Activated CD4-positive, alpha-beta memory T cell treated with anti-CD3 and anti-CD28 coated beads for 36 hours (primary cell): ENCODE data around the gene ARHGEF4. TPM values are rescaled to one million over a fixed set of nuclear protein-coding genes. Genes with fewer than 3 reads are reported as not detected.
"Not testable (repeated sequence)": the region's sequence is repeated elsewhere in the genome, so short reads cannot be mapped to it uniquely, and the experiment has no call there.

ENCODE experiments used
- CTCF ChIA-PET: fragments of 350-600 bp; sonication (Branson Sonifier 250); formaldehyde crosslinking; loops from one replicate; lab custom pipeline; 2021; ENCODE audit warnings: antibody characterized with exemption, inconsistent platforms; lab: Charles Lee
- POLR2A ChIA-PET: fragments of 350-600 bp; sonication (Branson Sonifier 250); formaldehyde crosslinking; loops from one replicate; lab custom pipeline; 2021; ENCODE audit warnings: antibody characterized with exemption; lab: Charles Lee
- DNase-seq: peaks from one replicate; pipeline ENCODE4 v3.0.0-alpha.2; 2020
- H3K27ac Mint-ChIP-seq: one replicate; pipeline ENCODE4 v1.8.0; 2021; ENCODE audit warnings: mixed read lengths
- H3K27me3 Mint-ChIP-seq: one replicate; pipeline ENCODE4 v1.8.0; 2021; ENCODE audit warnings: mixed read lengths
- H3K36me3 Mint-ChIP-seq: one replicate; pipeline ENCODE4 v1.8.0; 2021; ENCODE audit warnings: mixed read lengths
- H3K4me1 Mint-ChIP-seq: one replicate; pipeline ENCODE4 v1.8.0; 2021; ENCODE audit warnings: low read depth, mixed read lengths
- H3K4me3 Mint-ChIP-seq: one replicate; pipeline ENCODE4 v1.8.0; 2021; ENCODE audit warnings: mild to moderate bottlenecking, mixed read lengths
- H3K9me3 Mint-ChIP-seq: one replicate; pipeline ENCODE4 v1.8.0; 2021; ENCODE audit warnings: mixed read lengths
- intact Hi-C: fragments of 100-400 bp; cut with micrococcal nuclease; formaldehyde crosslinking; loops from one replicate; pipeline ENCODE4 v1.15.1; 2023
- total RNA-seq, 2 experiments: library from RNA; stranded (reverse); gene quantifications; one replicate each; pipeline ENCODE4 v1.2.3, GENCODE V29; 2021

The ARHGEF4 gene
- total RNA-seq, 2 experiments from 2014 or later, result 0.52 to 0.58 TPM

GRCh38 chr2:131055169-131056065 is 218.7 kb downstream of the ARHGEF4 start:
- H3K4me1 Mint-ChIP-seq, result peaks cover 6% of the 10 kb centered on the region
- H3K36me3 Mint-ChIP-seq, result peaks cover 58% of the 10 kb centered on the region
- POLR2A ChIA-PET, result no interaction called here
- H3K27ac Mint-ChIP-seq, result no peak overlapping the region
- no peak overlapping the region for H3K4me3 Mint-ChIP-seq
- no peaks in the 10 kb centered on the region for H3K9me3 Mint-ChIP-seq
- intact Hi-C loops, result no loop called here
- no peak for DNase-seq
- CTCF ChIA-PET, result no interaction called here
- no peaks in the 10 kb centered on the region for H3K27me3 Mint-ChIP-seq

DNA sequence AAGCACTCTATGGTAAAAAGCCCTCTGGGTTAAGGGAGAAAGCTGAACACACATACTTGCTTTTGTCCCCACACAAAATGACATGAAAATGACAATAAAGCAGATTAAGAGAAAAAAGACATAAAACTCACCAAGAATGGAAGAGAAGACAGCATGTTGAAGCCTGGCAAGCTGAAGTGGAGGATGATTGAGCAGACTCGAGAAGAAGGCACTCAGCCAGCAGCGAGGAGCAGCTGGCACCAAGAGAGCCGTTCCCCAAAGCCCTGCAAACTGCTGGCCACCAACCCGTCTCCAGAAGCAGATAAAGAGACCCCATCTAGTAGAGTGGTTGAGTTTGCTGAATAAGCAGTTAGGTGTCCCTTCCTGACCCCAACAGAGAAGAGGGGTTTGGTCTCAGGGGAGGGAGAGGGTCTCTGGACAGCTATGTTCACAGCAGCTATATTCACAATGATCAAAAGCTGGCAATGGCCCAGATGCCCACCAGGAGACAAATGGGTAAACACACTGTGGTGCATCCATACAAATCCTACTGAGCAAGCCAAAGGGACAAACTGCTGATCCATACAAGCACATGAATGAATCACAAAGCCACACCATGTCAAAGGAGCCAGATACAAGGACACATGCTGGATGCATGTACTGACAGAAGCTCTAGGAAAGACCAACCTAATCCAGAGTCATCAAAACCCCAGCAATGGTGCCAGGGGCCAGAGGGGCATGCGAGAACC is 219.7 kb downstream of the ARHGEF4 start:
- POLR2A ChIA-PET, result no interaction called here
- CTCF ChIA-PET, result no interaction called here
- peaks cover 55% of the 10 kb centered on the region for H3K36me3 Mint-ChIP-seq
- no peak overlapping the region for H3K4me3 Mint-ChIP-seq
- DNase-seq, result no peak
- no peak overlapping the region for H3K27ac Mint-ChIP-seq
- peaks cover 9% of the 10 kb centered on the region for H3K4me1 Mint-ChIP-seq
- no peaks in the 10 kb centered on the region for H3K27me3 Mint-ChIP-seq
- intact Hi-C loops, result no loop called here
- H3K9me3 Mint-ChIP-seq, result no peaks in the 10 kb centered on the region

- H3K9me3 Mint-ChIP-seq, result no peaks in the 10 kb centered on the region
- POLR2A ChIA-PET, result no interaction called here
These were observed 220.2 kb downstream of the ARHGEF4 start for GRCh38 chr2:131056932-131057287.

DNA sequence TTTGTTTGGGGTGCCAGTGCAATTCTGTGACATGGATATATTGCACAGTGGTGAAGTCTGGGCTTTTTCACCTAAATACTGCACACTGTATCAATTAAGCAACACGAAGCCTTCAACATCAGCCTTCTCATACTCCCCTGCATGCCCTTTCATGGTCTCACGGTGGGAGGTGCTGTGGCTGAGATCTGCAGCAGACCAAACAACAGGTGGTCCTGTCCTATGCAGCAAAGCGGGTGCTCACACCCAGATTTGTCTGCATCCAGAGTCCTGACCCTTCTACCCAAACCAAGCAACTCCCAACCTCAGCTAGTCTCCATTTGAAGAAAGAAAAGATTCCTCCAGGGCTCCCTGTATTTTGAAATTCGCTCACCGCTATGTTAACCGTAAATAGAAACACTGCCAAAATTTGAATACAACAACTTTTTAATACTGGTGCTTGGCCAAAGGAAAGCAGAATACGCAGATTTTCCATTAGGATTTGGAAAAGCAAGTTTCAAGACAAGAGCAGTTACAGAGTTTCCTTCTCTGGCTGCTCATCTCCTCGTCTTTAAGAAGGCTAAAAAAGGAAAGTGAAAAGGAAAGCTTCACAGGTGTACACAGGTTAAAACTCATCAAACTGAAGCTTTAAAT is 221.6 kb downstream of the ARHGEF4 start:
- DNase-seq, result no peak
- Mint-ChIP-seq H3K27me3 (no peaks in the 10 kb centered on the region), H3K36me3 (peaks cover 41% of the 10 kb centered on the region), H3K27ac (no peak overlapping the region), H3K4me1 (peaks cover 19% of the 10 kb centered on the region), H3K4me3 (no peak overlapping the region), H3K9me3 (no peaks in the 10 kb centered on the region)
- POLR2A ChIA-PET, result no interaction called here
- CTCF ChIA-PET, result no interaction called here
- intact Hi-C loops, result no loop called here

More at GRCh38 chr2:131056932-131057287, 220.2 kb downstream of the ARHGEF4 start:
- H3K4me3 Mint-ChIP-seq, result no peak overlapping the region
- H3K4me1 Mint-ChIP-seq, result peaks cover 12% of the 10 kb centered on the region
- intact Hi-C loops, result no loop called here
- H3K27ac Mint-ChIP-seq, result no peak overlapping the region
- H3K36me3 Mint-ChIP-seq, result peaks cover 50% of the 10 kb centered on the region
- CTCF ChIA-PET, result no interaction called here
- no peaks in the 10 kb centered on the region for H3K27me3 Mint-ChIP-seq
- no peak for DNase-seq

DNA sequence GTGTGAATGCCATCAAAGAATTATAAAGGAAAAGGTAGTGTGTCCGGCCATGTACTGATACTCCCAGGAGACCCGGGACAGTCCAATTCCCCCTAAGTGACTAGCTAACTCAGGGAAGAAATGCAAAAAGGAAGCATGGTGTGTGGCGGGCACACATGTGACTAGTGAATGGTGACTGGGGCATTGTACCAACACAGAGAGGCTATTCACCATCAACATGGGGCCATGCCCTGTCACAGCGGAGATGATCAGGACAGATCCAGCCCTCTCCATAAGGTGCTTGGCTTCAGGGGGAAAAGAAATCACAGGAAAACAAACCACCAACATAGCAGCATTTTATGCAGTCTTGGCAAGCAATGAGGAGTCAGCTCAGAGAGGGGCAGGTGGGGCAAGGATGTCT is 222.2 kb downstream of the ARHGEF4 start:
- peak overlapping the region; percentile 5 for H3K27ac Mint-ChIP-seq
- CTCF ChIA-PET, result no interaction called here
- H3K36me3 Mint-ChIP-seq, result peaks cover 43% of the 10 kb centered on the region
- H3K9me3 Mint-ChIP-seq, result no peaks in the 10 kb centered on the region
- peaks cover 23% of the 10 kb centered on the region for H3K4me1 Mint-ChIP-seq
- no peaks in the 10 kb centered on the region for H3K27me3 Mint-ChIP-seq
- POLR2A ChIA-PET, result no interaction called here
- DNase-seq, result no peak
- intact Hi-C loops, result no loop called here
- H3K4me3 Mint-ChIP-seq, result no peak overlapping the region

GRCh38 chr2:131063501-131064283 is 227.0 kb downstream of the ARHGEF4 start:
- Mint-ChIP-seq H3K36me3 (peaks cover 35% of the 10 kb centered on the region), H3K9me3 (no peaks in the 10 kb centered on the region), H3K27ac (no peak overlapping the region), H3K4me1 (peaks cover 33% of the 10 kb centered on the region), H3K27me3 (no peaks in the 10 kb centered on the region), H3K4me3 (no peak overlapping the region)
- CTCF ChIA-PET, result no interaction called here
- intact Hi-C loops, result no loop called here
- POLR2A ChIA-PET, result no interaction called here
- DNase-seq, result no peak

DNA sequence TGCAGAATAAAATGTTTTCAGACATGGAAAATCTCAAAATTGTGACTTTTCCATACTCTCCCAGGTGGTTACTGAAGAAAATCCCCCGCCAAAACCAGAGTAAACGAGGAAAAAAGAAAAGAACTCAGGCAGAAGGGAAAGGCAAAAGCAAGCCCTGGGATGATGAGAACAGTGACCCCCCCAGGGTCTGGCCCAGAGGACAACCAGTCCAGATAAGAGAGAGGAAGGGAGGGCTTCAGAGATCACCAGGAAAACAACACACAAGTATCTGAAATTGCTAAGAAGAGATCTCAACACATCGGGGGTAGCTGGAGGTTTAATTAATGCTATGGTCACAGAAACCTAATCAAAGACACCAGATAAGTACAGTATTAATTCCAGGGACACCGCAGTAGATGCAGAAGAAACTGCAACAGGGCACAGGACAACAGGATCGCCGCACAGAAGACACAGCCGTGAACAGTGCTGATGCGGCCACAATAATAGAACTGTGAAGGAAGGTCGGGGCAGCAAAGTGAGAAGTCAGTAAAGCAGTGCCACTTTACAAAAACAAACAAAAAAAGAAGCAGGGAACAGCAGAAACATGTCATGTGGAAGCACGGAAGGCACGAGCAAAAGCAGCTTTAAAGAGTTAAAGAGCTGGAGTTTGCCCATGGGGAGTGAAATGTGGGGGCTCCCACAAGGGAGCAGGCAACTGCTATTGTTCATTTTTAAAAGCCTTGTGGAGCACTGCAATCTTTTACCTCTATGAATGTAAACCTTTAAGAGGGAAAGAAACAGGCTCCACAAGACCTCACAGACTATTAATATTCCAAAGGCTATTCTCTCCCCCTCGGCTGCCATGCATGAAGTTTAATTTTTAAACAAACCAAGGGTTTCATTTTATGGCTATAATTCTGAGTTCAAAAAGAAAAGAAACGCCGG is 228.1 kb downstream of the ARHGEF4 start:
- H3K27ac Mint-ChIP-seq, result no peak overlapping the region
- no peaks in the 10 kb centered on the region for H3K27me3 Mint-ChIP-seq
- intact Hi-C loops, result no loop called here
- no peak overlapping the region for H3K4me3 Mint-ChIP-seq
- ChIA-PET POLR2A (interaction anchor here (0.9 kb wide), 1 partner anchor 28 kb away, joined by 3 read pairs; no protein-coding TSS in a partner anchor), CTCF (no interaction called here)
- H3K36me3 Mint-ChIP-seq, result peaks cover 34% of the 10 kb centered on the region
- H3K9me3 Mint-ChIP-seq, result no peaks in the 10 kb centered on the region
- DNase-seq, result no peak
- peaks cover 29% of the 10 kb centered on the region for H3K4me1 Mint-ChIP-seq

- CTCF ChIA-PET, result no interaction called here
- Mint-ChIP-seq H3K4me1 (peaks cover 22% of the 10 kb centered on the region), H3K27me3 (no peaks in the 10 kb centered on the region), H3K36me3 (peaks cover 40% of the 10 kb centered on the region), H3K27ac (no peak overlapping the region), H3K9me3 (no peaks in the 10 kb centered on the region), H3K4me3 (no peak overlapping the region)
- intact Hi-C loops, result no loop called here
- no peak for DNase-seq
- POLR2A ChIA-PET, result no interaction called here
These were observed 230.9 kb downstream of the ARHGEF4 start for GRCh38 chr2:131067465-131068125.

DNA sequence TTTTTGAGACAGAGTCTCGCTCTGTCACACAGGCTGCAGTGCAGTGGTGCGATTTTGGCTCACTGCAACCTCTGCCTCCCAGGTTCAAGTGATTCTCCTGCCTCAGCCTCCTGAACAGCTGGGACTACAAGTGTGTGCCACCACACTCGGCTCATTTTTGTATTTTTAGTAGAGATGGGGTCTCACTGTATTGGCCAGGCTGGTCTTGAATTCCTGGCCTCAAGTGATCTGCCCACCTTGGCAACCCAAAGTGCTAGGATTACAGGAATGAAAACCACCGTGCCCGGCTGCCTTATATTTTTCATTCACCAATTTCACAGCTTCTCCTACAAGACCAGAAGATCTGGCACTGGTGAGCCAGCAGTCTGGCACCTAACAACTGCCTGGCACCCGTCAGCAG is 231.5 kb downstream of the ARHGEF4 start:
- intact Hi-C loops, DNase-seq, H3K9me3 Mint-ChIP-seq, POLR2A ChIA-PET, H3K27ac Mint-ChIP-seq, H3K27me3 Mint-ChIP-seq, CTCF ChIA-PET, H3K4me3 Mint-ChIP-seq: not testable (repeated sequence)
- Mint-ChIP-seq H3K4me1 (peaks cover 21% of the 10 kb centered on the region), H3K36me3 (peaks cover 39% of the 10 kb centered on the region)

DNA sequence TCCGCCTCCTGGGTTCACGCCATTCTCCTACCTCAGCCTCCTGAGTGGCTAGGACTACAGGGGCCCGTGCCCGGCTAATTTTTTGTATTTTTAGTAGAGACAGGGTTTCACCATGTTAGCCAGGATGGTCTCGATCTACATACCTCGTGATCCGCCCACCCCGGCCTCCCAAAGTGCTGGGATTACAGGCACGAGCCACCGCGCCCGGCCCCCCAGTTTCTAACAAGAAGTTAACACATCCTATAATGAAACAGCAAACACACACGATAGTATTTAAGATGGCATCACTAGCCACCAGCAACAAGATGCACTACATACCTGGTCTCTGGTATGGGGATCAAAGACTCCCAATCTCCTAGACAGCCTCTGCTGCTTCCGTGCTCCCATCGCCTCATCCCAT is 238.9 kb downstream of the ARHGEF4 start:
- POLR2A ChIA-PET, CTCF ChIA-PET: not testable (repeated sequence)

DNA sequence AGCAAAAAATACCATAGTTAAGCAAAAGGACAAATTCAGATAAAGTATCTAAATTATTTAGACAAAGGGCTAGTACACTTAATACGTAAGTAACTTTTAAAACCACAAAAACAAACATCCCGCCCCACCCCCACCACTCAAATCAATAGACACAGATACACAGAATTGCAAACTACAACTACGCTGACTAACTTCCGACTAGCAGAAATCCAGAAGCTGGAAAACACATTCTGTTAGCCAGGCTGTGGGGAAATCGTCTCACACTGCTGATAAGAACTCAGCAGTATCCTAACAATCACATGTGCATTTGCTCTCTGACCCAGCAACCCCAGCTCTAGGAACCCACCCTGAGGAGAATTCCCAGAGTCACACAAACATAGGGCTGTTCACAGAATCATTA is 240.0 kb downstream of the ARHGEF4 start:
- H3K4me3 Mint-ChIP-seq, result no peak overlapping the region
- H3K9me3 Mint-ChIP-seq, result no peaks in the 10 kb centered on the region
- intact Hi-C loops, result no loop called here
- no peak for DNase-seq
- ChIA-PET CTCF (no interaction called here), POLR2A (no interaction called here)
- H3K4me1 Mint-ChIP-seq, result peaks cover 38% of the 10 kb centered on the region
- peaks cover 41% of the 10 kb centered on the region for H3K36me3 Mint-ChIP-seq
- no peak overlapping the region for H3K27ac Mint-ChIP-seq
- H3K27me3 Mint-ChIP-seq, result no peaks in the 10 kb centered on the region

More for the DNA sequence above, 238.9 kb downstream of the ARHGEF4 start:
- intact Hi-C loops, DNase-seq, H3K27ac Mint-ChIP-seq, H3K9me3 Mint-ChIP-seq, H3K4me3 Mint-ChIP-seq, H3K27me3 Mint-ChIP-seq: not testable (repeated sequence)
- H3K4me1 Mint-ChIP-seq, result peaks cover 38% of the 10 kb centered on the region
- H3K36me3 Mint-ChIP-seq, result peaks cover 39% of the 10 kb centered on the region
